HepG2 (cell line): Measurements from ENCODE around the gene MAP3K14. TPM values are rescaled to one million over a fixed set of nuclear protein-coding genes. Genes with fewer than 3 reads are reported as not detected.

Experiments used
- BCL3 ChIP-seq: sonication (generic); formaldehyde crosslinking; IDR thresholded peaks from 2 replicates; pipeline ENCODE4 v1.5.1; 2020; ENCODE audit warnings: mild to moderate bottlenecking, missing genetic modification reagents, moderate library complexity
- BCL6 ChIP-seq: IDR thresholded peaks from 2 replicates; pipeline ENCODE4 v1.6.1; 2016; ENCODE audit warnings: missing genetic modification reagents, missing compliant biosample characterization
- HHEX ChIP-seq: IDR thresholded peaks from 2 replicates; pipeline ENCODE4 v1.6.1; 2016; ENCODE audit warnings: control low read depth
- HMGXB4 ChIP-seq, 2 experiments: sonication (generic) in 1 of 2; formaldehyde crosslinking in 1 of 2; IDR thresholded peaks; 2 replicates each; pipeline versions ENCODE4 v1.4.0 to v1.6.1; 2018 to 2020; ENCODE audit warnings: missing genetic modification reagents in 2 of 2, borderline replicate concordance in 1 of 2, low read depth in 1 of 2, mild to moderate bottlenecking in 1 of 2, missing biosample characterization in 1 of 2
- IRF2 ChIP-seq: IDR thresholded peaks from 2 replicates; pipeline ENCODE4 v1.6.1; 2018; ENCODE audit warnings: missing genetic modification reagents, missing compliant biosample characterization
- IRF9 ChIP-seq: sonication (generic); formaldehyde crosslinking; IDR thresholded peaks from 2 replicates; pipeline ENCODE4 v1.8.0; 2022; ENCODE audit warnings: missing genetic modification reagents, mild to moderate bottlenecking, borderline replicate concordance
- KDM3A ChIP-seq: IDR thresholded peaks from 2 replicates; pipeline ENCODE4 v1.6.1; 2018; ENCODE audit warnings: low read depth, missing compliant biosample characterization
- MTF2 ChIP-seq: sonication (generic); formaldehyde crosslinking; IDR thresholded peaks from 2 replicates; pipeline ENCODE4 v1.5.0; 2020; ENCODE audit warnings: missing genetic modification reagents, borderline replicate concordance
- MYC ChIP-seq: sonication (generic); formaldehyde crosslinking; IDR thresholded peaks from 2 replicates; pipeline ENCODE4 v1.9.0; 2021; ENCODE audit warnings: missing genetic modification reagents, borderline replicate concordance
- NR0B2 ChIP-seq: sonication (generic); formaldehyde crosslinking; IDR thresholded peaks from 2 replicates; pipeline ENCODE4 v1.4.0; 2020; ENCODE audit warnings: mild to moderate bottlenecking, missing genetic modification reagents
- PPARG ChIP-seq: conservative IDR thresholded peaks from 2 replicates; pipeline ENCODE4 v1.6.1; 2016; ENCODE audit warnings: missing biosample characterization, missing genetic modification reagents
- SAP130 ChIP-seq: IDR thresholded peaks from 2 replicates; pipeline ENCODE4 v1.6.1; 2016; ENCODE audit warnings: low read depth
- SIX1 ChIP-seq: sonication (generic); formaldehyde crosslinking; IDR thresholded peaks from 2 replicates; pipeline ENCODE4 v1.4.0; 2020; ENCODE audit warnings: missing genetic modification reagents, borderline replicate concordance
- STAG1 ChIP-seq: sonication (generic); formaldehyde crosslinking; IDR thresholded peaks from 2 replicates; pipeline ENCODE4 v1.4.0; 2020; ENCODE audit warnings: missing genetic modification reagents
- ZBTB38 ChIP-seq: sonication (generic); formaldehyde crosslinking; IDR thresholded peaks from 2 replicates; pipeline ENCODE4 v1.5.1; 2020; ENCODE audit warnings: mild to moderate bottlenecking, missing genetic modification reagents
- ZNF263 ChIP-seq: sonication (generic); formaldehyde crosslinking; IDR thresholded peaks from 2 replicates; pipeline ENCODE4 v1.4.0; 2020; ENCODE audit warnings: missing genetic modification reagents
- ZNF292 ChIP-seq: sonication (generic); formaldehyde crosslinking; IDR thresholded peaks from 2 replicates; pipeline ENCODE4 v1.8.1; 2022; ENCODE audit warnings: mild to moderate bottlenecking, low read depth, missing genetic modification reagents, borderline replicate concordance
- ZNF331 ChIP-seq: sonication (generic); formaldehyde crosslinking; IDR thresholded peaks from 2 replicates; pipeline ENCODE4 v1.4.0; 2020; ENCODE audit warnings: missing genetic modification reagents
- ZNF34 ChIP-seq: sonication (generic); formaldehyde crosslinking; IDR thresholded peaks from 2 replicates; pipeline ENCODE4 v1.4.0; 2020; ENCODE audit warnings: mild to moderate bottlenecking, missing genetic modification reagents, borderline replicate concordance
- ZNF501 ChIP-seq: sonication (generic); formaldehyde crosslinking; IDR thresholded peaks from 2 replicates; pipeline ENCODE4 v1.5.1; 2020; ENCODE audit warnings: mild to moderate bottlenecking, moderate library complexity, missing genetic modification reagents
- ZNF513 ChIP-seq: sonication (generic); formaldehyde crosslinking; conservative IDR thresholded peaks from 2 replicates; pipeline ENCODE4 v1.5.0; 2020; ENCODE audit warnings: missing genetic modification reagents
- ZNF772 ChIP-seq: sonication (generic); formaldehyde crosslinking; IDR thresholded peaks from 2 replicates; pipeline ENCODE4 v1.5.0; 2020; ENCODE audit warnings: mild to moderate bottlenecking, missing genetic modification reagents
- ZNF782 ChIP-seq: sonication (generic); formaldehyde crosslinking; IDR thresholded peaks from 2 replicates; pipeline ENCODE4 v1.4.0; 2020; ENCODE audit warnings: missing genetic modification reagents, mild to moderate bottlenecking, borderline replicate concordance
- polyA plus RNA-seq, 8 experiments: library from polyadenylated mRNA; depleted of rRNA in 3 of 8; stranded (reverse) in 7 of 8; unstranded in 1 of 8; fragments of >200 nt; fragmentation: Illumina TruSeq in 4 of 8; extraction: Trizol in 4 of 8; gene quantifications; 2 replicates each; pipeline versions ENCODE4 v1.2.1 to v1.2.3, GENCODE V29; 2011 to 2016; ENCODE audit warnings: low read depth in 4 of 8, missing spikeins in 1 of 8, mixed read lengths in 1 of 8; ENCODE audit not compliant: insufficient read depth in 1 of 8
- total RNA-seq, 5 experiments: library from RNA; depleted of rRNA; stranded (reverse); fragments of >200 nt; fragmentation: Illumina TruSeq; extraction: Trizol; gene quantifications; 2 replicates each; pipeline ENCODE4 v1.2.3, GENCODE V29; 2016; ENCODE audit warnings: low read depth in 1 of 5

The MAP3K14 gene
- total and polyA plus RNA-seq, 2 of the 13 experiments (the other 11 are each of a cell fraction or from before 2014, with no cell fraction given): 2.6 TPM

- no peak for TF ChIP-seq MYC (CRISPR knock-in tag)
- TF ChIP-seq ZNF782 (CRISPR knock-in tag): no peak
- 0 out of 2 replicates have a peak, but pooled peaks have one; percentile 24 for TF ChIP-seq SAP130
- peak; percentile 39; the same call in 1 of the 2 replicates for TF ChIP-seq SIX1 (CRISPR knock-in tag)
- peak; percentile 95 for TF ChIP-seq STAG1 (CRISPR knock-in tag)
- no peak for TF ChIP-seq ZNF34 (CRISPR knock-in tag)
- TF ChIP-seq ZBTB38: no peak
- TF ChIP-seq MTF2 (CRISPR knock-in tag): peak; percentile 51; the same call in 1 of the 2 replicates
- TF ChIP-seq ZNF292: no peak
- TF ChIP-seq ZNF331: 0 out of 2 replicates have a peak, but pooled peaks have one; percentile 23
- no peak for TF ChIP-seq ZNF772 (CRISPR knock-in tag)
- TF ChIP-seq BCL3 (CRISPR knock-in tag): no peak
- no peak for TF ChIP-seq NR0B2 (CRISPR knock-in tag)
- peak; percentile 74 for TF ChIP-seq ZNF263 (CRISPR knock-in tag)
- peak; percentile 45; the same call in 1 of the 2 replicates for TF ChIP-seq ZNF501 (CRISPR knock-in tag)
- no peak for TF ChIP-seq ZNF513 (CRISPR knock-in tag)
- no peak for TF ChIP-seq HHEX (CRISPR knock-in tag)
- TF ChIP-seq BCL6 (CRISPR knock-in tag): peak; percentile 39; the same call in 1 of the 2 replicates
- no peak for TF ChIP-seq IRF9
- TF ChIP-seq KDM3A (CRISPR knock-in tag): 0 out of 2 replicates have a peak, but pooled peaks have one; percentile 39
- peak in 1 of 2 experiments; percentile 74; a peak in 2 of 4 replicates for TF ChIP-seq HMGXB4 (CRISPR knock-in tag; IDR thresholded peaks at IDR 0.05; ENCODE audit: borderline replicate concordance in 1 of 2, low read depth in 1 of 2)
- 0 out of 2 replicates have a peak, but pooled peaks have one; percentile 47 for TF ChIP-seq IRF2
- TF ChIP-seq PPARG (CRISPR knock-in tag): 0 out of 2 replicates have a peak, but pooled peaks have one; percentile 25
Measured at GRCh38 chr17:45218895-45219661, 97.7 kb downstream of the MAP3K14 start (continued).
